Dermis blood vessel endothelial cell (primary cell): Measurements from ENCODE around the gene MRLN. TPM values are rescaled to one million over a fixed set of nuclear protein-coding genes. Genes with fewer than 3 reads are reported as not detected.
"Not testable (repeated sequence)": the region's sequence is repeated elsewhere in the genome, so short reads cannot be mapped to it uniquely, and the experiment has no call there.

Source experiments
- DNase-seq: peaks from one replicate; pipeline ENCODE4 v3.0.0; 2010
- total RNA-seq: library from RNA; depleted of rRNA; stranded (reverse); fragments of >200 nt; gene quantifications from 2 replicates; pipeline ENCODE4 v1.2.3, GENCODE V29; 2014

Gene MRLN
- total RNA-seq, 1 donor from 2014 or later, result not detected

- DNase-seq, result not testable (repeated sequence)
Measured at GRCh38 chr10:59744762-59745161, 8.5 kb downstream of the MRLN start.

- DNase-seq, result not testable (repeated sequence)
Measured at GRCh38 chr10:59744156-59744555, 9.1 kb downstream of the MRLN start.

GRCh38 chr10:59741583-59741982 is 11.7 kb downstream of the MRLN start:
- DNase-seq, result no peak

- DNase-seq, result no peak
Measured at GRCh38 chr10:59741048-59741447, 12.2 kb downstream of the MRLN start.

- DNase-seq, result no peak
Measured at GRCh38 chr10:59736749-59737148, 16.5 kb downstream of the MRLN start.

- no peak for DNase-seq
Measured at GRCh38 chr10:59735296-59735695, 18.0 kb downstream of the MRLN start.

GRCh38 chr10:59734014-59734462 is 19.2 kb downstream of the MRLN start:
- no peak for DNase-seq

GRCh38 chr10:59733321-59734013 is 19.8 kb downstream of the MRLN start:
- not testable (repeated sequence) for DNase-seq

GRCh38 chr10:59732849-59733248 is 20.4 kb downstream of the MRLN start:
- not testable (repeated sequence) for DNase-seq

GRCh38 chr10:59729167-59729566 is 24.1 kb downstream of the MRLN start:
- DNase-seq, result not testable (repeated sequence)

- DNase-seq, result no peak
Measured at GRCh38 chr10:59724098-59724938, 28.9 kb downstream of the MRLN start.

GRCh38 chr10:59720377-59720776 is 32.9 kb downstream of the MRLN start:
- DNase-seq, result no peak

GRCh38 chr10:59719374-59719773 is 33.9 kb downstream of the MRLN start:
- DNase-seq, result no peak

- no peak for DNase-seq
Measured at GRCh38 chr10:59718257-59718656, 35.0 kb downstream of the MRLN start.

GRCh38 chr10:59713196-59713821 is 39.9 kb downstream of the MRLN start:
- no peak for DNase-seq

- no peak for DNase-seq
Measured at GRCh38 chr10:59711871-59712494, 41.3 kb downstream of the MRLN start.

GRCh38 chr10:59709395-59710125 is 43.7 kb downstream of the MRLN start, which contains the start of gene SLC16A9:
SLC16A9 (minus strand) TSS chr10:59709850; CDS start chr10:59684291, 25,559 bp downstream.
- DNase-seq, result peak; percentile 32

- DNase-seq, result no peak
Measured at GRCh38 chr10:59708816-59709394, 44.4 kb downstream of the MRLN start.

GRCh38 chr10:59706851-59707797 is 46.1 kb downstream of the MRLN start:
- no peak for DNase-seq

- no peak for DNase-seq
Measured at GRCh38 chr10:59705931-59706330, 47.3 kb downstream of the MRLN start.
